ENCODE results near the gene MYO9B.
"Not testable (repeated sequence)": the region's sequence is repeated elsewhere in the genome, so short reads cannot be mapped to it uniquely, and the experiment has no call there.

MYO9B gene

DNA sequence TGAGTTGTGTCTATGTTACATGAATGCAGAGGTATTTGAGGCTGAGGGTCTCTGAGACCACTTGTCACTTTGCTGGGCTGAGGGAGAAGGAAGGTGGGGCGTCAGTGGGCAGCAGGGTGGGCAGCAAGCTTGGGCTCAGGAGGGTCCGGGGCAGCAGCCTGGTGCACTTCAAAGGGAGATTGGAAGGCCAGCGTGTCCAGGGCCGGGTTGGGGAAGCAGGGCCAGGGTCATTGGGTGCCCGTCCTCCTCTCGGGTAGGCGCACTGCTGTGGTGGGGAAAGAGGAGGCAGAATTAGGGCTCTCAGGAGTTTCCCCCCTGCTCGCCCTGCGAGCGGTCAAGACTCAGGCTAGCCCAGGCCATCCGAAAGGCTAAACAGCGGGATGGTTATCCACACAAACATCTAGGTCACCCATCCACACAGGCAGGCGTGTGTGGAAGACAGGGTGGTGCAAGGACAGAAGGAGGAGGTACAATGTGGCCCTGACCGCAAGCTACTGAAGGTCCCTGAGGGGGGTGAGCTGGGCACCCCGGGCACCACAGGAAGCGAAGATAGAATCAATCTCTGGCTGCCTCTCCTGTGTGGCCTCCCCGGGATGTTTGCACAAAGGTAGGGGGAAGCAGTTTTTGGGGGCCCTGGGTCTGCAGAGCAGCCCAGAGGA is 37.7 kb downstream of the MYO9B start:
- no peak for DNase-seq (ENCODE audit: low read depth)

DNA sequence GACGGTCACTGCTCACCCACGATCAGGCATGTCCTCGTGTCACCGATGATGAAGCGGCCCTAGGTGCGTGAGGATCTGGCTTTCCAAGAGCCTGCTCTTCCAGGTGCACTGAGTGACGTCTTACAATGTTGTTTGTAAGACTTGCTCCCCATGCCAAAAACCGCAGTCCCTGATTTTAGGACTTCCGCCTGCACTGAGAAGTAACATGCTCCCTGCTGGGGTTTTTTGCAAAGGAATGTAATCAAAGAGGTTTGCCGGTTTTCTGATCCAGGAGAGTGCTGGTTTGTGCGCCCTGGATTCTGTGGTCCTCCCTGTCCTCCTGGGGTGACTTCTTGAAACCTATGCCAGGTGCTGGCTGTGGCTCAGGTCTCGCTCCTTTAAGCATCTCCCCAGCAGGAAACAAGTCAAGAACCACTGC is 38.8 kb downstream of the MYO9B start:
- DNase-seq (ENCODE audit: low read depth): no peak

DNA sequence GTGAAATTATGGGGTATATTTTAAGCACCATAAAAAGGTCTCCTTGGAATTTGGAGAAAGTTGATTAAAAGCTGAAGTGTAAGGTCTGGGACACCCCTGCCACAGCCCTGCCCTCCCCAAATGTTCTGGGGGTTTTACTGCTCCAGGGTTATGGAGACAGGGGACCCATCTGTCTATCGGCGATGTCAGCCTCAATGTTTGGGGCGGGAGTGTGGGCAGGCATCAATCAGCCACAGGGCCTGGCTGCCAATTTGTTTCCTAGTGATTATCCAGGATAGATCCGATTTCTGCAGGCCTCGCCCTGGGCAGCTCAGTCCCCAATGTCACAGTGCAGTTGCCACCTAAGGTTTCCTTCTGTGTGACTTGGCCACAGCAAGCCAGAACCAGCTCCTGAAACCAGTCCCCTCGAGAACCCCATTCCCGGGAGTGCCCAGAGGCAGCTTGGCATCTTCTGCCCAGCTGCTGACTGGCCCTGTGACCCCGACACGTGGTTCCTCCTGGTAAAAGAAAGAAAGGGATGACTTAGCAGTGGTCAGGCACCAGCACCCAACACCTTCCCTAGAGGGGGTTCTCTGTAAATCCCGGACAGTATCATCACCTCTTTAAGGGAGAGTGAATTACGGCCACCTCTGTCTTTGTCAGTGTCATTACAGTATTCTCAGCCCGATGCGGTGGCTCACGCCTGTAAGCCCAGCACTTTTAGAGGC is 41.6 kb downstream of the MYO9B start:
- no peak for DNase-seq (ENCODE audit: low read depth)

DNA sequence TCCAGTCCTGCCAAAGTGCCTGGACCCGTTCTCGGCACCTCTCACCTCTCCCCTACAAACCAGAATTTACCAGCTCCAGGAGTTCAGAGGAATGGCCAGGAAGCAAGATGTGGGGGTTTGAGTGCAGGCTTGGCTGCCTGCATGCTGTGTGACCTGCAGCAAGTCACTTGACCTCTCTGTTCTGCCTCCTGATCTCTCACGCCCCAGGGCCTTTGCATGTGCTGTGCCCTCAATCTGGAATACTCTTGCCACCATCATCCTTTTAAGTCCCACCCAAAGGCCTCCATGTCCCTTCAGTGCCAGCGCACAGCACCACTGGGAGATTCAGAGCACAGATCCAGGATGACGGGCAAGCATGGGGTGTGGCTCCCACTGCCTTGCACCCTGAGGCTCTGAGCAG is 43.4 kb downstream of the MYO9B start:
- DNase-seq (ENCODE audit: low read depth): no peak

DNA sequence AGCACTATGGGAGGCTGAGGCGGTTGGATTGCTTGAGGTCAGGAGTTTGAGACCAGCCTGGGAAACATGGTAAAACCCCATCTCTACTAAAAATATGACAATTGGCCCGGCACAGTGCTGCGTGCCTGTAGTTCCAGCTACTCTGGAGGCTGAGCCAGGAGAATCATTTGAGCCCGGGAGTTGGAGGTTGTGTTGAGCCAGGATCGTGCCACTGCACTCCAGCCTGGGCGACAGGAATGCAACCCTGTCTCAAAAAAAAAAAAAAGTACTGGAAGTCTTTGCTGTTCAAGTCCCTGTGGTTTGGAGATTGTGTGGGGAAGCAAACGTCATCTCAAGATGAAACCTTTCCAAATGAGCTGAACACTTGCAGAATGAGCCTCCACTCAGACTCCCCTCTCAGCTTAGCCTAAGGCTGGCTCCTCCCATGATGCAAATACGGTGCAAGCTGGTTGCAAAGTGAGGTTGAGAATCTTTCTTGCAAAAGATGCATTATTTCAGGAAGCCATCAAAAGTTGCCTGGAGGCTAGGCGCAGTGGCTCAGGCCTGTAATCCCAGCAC is 46.2 kb downstream of the MYO9B start:
- no peak for DNase-seq (ENCODE audit: low read depth)

DNA sequence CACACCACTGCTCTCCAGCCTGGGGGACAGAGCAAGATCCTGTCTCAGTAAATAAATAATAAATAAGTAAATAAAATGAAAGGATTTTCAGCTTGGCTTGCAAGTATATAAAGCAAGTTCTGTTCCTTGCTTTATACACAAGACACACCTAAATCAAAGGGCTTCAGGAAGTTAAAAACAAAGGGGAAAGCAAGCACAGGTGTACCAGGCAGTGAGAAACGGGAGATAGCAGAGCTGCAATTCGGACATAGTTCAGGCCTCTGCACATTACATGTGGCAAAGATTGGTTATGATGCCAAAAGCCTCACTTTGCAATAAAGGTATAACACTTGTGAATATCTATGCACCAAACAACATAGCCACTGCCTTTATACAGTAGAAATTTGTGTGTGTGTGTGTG is 47.5 kb downstream of the MYO9B start:
- DNase-seq (ENCODE audit: low read depth): no peak

DNA sequence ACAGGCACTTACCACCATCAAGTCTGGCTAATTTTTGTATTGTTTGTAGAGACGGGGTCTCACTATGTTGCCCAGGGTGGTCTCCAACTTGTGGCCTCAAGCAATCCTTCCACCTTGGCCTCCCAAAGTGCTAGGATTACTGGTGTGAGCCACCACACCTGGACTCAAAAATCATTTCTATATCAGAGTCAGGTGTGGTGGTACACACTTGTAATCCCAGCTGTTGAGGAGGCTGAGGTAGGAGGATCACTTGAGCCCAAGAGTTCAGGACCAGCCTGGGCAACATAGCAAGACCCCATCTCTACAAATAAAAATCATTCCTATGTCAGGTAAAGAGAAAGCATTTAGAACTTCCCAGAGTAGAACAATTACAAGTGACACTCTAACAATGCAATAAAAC is 48.4 kb downstream of the MYO9B start:
- DNase-seq (ENCODE audit: low read depth): no peak

DNA sequence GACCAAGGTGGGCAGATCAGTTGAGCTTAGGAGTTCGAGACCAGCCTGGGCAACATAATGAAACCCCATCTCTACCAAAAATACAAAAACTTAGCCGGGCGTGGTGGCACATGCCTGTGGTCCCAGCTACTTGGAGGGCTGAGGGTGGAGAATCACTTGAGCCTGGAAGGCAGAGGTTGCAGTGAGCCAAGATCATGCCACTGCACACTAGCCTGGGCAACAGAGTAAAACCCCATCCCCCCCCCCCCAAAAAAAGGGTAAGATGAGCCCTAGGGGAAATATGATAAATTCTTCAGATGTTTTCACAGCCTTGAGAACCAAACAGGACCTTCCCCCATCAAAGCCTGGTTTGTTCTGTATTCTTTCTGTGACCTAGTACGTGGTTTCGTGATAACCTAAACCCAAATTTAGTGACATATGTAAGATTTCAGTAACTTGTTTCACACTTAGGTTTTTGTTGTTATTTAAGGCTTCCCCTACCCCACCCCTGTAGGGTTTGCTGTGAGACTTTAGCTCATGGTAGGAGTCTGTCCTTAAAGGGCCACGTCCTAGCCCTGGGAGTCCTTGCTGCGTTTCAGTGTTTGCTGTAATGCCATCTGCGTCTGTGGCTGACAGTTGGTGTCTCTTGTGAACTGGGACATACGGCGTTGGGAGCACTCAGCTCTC is 49.6 kb downstream of the MYO9B start:
- peak; percentile 39 for DNase-seq (ENCODE audit: low read depth)

DNA sequence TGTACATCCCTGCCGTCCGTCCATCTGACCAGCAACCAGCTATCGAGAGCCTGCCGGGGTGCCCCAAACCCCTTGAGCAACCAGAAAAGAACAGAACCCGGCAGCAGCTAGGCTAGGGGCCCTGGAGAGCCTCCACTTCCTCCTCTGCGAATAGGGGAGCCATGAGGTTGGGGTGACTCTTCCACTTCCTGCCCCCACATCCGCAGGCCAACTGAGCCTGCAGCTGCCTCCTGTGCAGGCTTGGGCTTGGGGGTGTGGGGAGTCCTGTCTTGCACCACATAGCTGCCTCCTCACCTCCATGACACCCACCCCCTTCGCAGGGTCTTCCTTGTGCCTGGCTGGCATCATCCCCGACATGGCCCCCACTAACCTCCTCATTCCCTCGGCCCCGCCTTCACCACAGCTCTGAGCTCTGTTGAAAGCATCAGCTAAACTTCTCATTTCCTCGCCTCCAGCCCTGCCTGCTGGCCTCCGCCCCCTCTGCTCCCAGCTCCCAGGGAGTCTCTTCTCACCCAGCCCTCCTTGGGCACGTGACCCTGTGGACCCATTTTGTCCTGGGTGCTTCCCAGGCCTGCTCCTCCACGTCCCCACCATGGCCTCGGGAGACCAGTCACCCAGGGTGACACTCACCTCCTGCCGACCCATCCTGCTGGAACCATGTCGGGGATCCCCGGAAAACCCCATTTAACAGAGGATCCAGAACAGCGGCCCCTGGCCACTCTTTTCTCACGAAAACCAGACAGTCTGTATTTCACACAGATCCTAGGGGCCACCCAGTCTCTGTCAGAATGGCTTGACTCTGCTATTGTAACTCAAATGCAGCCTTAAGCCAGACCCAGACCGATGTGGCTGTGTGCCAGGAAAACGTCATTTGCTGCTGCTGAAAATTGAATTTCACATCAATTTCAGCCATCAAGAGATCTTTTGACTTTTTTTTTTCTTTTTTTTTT is 50.4 kb downstream of the MYO9B start:
- no peak for DNase-seq (ENCODE audit: low read depth)

DNA sequence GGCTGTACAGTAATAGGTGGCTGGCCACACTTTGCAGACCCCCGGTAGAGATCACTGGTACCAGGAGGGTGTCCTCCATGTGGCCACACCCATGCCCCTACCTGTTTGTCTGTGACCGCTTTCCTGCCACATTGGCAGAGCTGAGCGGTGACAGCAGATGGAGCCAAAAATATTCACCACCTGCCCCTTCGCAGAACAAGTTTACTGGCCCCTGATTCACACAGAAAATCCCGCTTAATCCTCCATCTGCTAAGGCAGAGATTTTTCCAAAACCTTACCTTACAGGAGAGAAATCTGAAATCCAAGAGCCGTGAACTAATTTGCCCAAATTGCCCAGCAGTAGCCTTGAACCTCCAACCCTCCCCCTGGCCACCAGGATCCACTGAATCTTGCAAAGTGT is 52.1 kb downstream of the MYO9B start:
- DNase-seq (ENCODE audit: low read depth): no peak

DNA sequence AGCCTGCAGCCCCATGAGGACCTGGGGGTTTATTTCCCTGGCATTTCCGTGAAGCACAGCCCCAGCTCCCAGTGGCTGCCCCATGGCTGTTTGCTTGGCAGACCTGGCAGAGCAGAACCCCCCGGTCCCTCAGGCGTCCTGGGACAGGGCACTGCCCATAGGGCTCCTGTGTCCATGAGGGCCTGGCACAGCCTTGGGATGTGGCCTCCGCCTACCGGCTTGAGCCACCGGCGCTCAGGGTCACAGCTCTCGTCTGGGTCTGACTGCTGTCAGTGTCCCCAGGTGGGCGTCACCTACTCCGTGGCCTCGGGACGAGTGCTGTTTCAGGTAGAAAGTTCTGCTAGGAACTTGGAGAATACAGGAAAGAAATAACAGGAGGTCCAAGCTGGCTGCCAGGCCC is 52.8 kb downstream of the MYO9B start:
- no peak for DNase-seq (ENCODE audit: low read depth)

DNA sequence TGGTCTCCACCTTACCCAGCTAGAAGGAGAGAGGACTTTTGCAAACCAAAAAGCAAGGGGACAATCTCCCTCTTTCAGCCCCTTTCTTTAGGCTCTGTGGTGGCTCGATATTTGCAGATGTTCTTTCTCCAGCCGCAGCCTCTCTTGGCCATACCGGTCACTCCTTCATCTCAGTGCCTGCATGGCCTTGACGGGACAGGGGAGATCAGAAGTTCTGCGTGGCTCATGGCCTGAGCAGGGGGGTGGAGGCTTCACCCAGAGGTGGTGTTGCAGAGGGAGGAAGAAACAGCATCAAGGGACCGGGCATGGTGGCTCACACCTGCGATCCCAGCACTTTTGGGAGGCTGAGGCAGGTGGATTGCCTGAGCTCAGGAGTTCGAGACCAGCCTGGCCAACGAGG is 53.2 kb downstream of the MYO9B start:
- no peak for DNase-seq (ENCODE audit: low read depth)

DNA sequence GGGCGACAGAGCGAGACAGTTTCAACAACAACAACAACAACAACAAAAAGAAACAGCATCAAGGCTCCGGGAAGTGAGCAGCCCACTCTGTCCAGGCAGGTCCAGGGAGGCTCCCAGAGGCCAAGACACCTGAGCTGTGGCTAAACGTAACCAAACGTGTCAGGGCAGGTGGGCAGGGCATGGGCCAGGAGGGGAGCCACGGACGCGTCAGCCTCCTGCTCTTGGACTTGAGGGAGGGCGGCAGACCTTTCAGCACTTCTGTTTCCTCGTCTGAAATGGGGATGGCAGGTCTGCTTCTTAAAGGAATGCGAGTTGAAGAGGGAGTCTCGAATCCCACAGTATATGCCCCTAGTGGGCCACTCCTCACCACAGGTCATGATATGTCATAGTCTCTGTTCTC is 53.8 kb downstream of the MYO9B start:
- DNase-seq (ENCODE audit: low read depth): no peak

DNA sequence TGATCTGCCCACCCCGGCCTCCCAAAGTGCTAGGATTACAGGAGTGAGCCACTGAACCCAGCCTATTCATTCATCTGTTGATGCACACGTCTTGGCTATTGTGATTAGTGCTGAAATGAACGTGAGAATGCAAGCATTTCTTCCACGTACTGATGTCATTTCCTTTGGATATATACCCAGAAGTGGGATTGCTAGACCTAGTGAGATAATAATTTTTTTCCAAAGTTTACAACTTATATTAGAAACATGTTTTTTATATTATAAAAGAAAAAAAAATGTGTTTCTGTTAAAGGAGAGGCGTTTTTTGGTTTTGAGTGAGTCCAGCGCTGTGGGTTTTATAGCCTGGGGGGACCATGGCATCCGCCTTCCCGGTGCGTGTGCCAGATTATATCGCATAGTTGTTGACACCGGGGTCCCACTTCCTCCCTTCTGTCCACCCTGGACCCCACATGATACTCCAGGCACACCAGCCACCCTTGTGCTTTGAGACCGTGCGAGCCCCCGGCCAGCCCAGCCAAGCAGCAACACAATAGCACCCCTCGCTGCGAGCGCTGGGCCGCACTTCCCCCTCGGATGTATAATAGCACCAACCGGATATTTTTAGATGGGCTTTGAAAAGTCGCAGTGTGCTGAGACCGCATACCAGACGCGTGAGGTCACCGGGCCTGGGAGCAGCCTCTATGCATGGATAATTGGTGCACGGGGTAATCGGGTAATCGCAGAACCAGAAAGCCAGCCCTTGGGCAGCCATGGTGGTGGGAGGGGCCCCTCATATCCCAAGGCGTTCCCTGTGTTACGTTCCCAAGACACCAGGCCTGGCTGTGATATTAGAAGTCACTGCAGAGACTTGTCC is 59.6 kb downstream of the MYO9B start:
- peak; percentile 84 for DNase-seq (ENCODE audit: low read depth)

DNA sequence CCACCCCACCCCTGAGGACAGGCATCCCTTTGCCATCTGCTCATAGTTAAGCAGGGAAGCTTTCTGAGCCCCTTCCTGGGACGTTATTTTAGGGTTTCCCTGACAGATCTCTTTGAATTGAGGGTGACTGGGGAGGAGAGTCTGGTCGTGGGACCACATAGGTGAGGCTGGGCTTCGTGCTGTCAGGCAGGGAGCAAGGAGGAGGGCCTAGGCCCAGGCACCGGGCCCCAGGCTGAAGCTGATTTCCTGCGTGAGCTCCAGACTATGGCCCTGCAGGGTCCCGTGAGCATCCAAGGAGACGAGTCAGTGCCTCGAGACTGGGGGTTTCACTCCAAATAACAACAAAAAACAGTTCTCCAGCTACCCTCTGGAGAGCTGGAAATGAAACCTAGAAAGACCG is 60.4 kb downstream of the MYO9B start:
- no peak for DNase-seq (ENCODE audit: low read depth)

DNA sequence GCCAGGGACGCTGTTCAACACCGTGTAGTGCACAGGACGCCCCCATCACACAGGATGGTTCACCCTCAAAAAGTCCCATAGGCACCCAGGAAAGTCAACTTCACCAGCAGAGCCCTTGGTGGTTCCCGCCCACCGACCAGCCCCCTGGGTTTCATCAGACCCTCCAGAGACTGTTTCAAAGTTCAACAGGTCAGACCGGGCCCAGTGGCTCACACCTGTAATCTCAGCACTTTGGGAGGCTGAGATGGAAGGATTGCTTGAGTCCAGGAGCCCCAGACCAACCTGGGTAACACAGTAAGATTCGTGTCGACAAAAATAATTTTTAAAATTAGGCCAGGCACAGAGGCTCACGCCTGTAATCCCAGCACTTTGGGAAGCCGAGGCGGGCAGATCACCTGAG is 61.0 kb downstream of the MYO9B start:
- no peak for DNase-seq (ENCODE audit: low read depth)

DNA sequence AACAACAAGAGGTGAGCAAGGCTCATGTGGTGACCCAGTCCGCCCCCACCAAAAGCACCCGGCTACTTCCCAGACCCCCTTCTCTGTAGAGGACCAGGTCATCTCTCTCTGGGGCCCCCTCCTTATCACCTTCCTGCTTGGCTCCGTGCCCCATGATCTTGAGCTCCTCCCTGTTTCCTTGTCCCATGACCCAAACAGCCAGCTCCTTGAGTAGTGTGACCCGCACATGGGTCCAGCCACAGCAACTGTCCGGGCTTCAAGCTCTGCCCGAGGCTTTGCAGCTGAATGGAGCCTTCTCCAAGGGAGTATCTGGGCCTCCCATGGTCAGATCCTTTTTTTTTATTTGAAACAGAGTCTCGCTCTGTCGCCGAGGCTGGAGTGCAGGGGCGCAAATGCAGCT is 61.8 kb downstream of the MYO9B start:
- no peak for DNase-seq (ENCODE audit: low read depth)

DNA sequence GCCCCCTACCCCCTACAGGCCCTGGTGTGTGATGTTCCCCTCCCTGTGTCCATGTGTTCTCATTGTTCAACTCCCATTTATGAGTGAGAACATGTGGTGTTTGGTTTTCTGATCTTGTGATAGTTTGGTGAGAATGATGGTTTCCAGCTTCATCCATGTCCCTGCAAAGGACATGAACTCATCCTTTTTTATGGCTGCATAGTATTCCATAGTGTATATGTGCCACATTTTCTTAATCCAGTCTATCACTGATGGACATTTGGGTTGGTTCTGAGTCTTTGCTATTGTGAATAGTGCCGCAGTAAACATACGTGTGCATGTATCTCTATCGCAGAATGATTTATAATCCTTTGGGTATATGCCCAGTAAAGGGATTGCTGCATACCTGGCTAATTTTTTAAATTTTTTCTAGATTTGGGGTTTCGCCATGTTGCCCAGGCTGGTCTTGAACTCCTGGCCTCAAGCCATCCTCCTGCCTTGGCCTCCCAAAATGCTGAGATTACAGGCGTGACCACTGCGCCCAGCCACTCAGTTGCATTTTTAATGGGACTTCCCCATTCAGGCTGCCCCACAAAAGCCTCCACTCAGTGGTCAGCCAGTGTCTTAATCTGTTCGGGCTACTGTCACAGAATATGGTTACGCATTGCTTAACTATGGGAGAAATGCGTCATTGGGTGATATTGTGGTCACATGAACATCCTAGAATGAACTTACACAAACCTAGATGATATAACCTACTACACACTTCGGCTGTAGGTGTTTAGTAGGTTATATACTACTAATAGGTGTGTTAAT is 62.7 kb downstream of the MYO9B start:
- not testable (repeated sequence) for DNase-seq (ENCODE audit: low read depth)

DNA sequence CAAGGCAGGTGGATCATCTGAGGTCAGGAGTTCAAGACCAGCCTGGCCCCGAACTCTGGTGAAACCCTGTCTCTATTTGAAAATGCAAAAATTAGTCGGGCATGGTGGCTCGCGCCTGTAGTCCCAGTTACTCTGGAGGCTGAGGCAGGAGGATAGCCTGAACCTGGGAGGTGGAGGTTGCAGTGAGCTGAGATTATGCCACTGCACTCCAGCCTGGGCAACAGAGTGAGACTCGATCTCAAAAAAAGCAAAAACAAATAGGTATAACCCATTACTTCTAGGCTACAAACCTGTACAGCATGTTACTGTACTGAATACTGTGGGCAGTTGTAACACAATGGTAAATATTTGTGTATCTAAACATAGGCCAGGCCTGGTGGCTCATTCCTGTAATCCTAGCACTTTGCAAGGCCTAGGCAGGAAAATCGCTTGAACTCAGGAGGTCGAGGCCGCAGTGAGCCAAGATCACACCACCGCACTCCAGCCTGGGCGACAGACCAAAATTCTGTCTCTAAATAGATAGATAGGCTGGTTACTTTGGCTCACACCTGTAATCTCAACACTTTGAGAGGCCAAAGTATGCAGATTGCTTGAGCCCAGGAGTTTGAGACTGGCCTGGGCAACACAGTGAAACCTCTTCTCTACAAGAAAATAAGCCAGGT is 63.5 kb downstream of the MYO9B start:
- DNase-seq (ENCODE audit: low read depth): no peak

DNA sequence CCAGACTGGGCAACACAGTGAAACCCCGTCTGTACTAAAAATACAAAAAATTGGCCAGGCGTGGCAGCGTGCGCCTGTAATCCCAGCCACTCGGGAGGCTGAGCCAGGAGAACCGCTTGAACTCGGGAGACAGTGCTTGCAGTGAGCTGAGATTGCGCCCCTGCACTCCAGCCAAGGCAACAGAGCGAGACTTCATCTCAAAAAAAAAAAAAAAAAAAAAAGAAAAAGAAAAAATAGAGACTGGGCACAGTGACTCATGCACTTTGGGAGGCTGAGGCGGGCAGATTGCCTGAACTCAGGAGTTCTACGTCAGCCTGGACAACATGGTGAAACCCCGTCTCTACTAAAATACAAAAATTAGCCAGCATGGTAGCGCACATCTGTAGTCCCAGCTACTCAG is 69.2 kb downstream of the MYO9B start:
- DNase-seq (ENCODE audit: low read depth): not testable (repeated sequence)
